GM12878 (cell line): ENCODE measurements around the gene LENEP. TPM values are rescaled to one million over a fixed set of nuclear protein-coding genes. Genes with fewer than 3 reads are reported as not detected.
"Not testable (repeated sequence)": the region's sequence is repeated elsewhere in the genome, so short reads cannot be mapped to it uniquely, and the experiment has no call there.

Experiments
- ATAC-seq: fragments of 200-7000 bp; cut with Tn5 transposase; 3 replicates; pipeline ENCODE4 v1.9.1; 2020; ENCODE audit warnings: mild to moderate bottlenecking, moderate library complexity
- BruUV-seq: library from RNA; stranded (reverse); fragments of 400-500 nt; replicated peaks from 2 replicates; lab custom pipeline; 2021; lab: Mats Ljungman, UMichigan
- CTCF ChIA-PET: fragments of 300-600 bp; sonication (Branson Sonifier 250); formaldehyde crosslinking; extraction: SDS; loops from one replicate; lab custom pipeline; 2021; ENCODE audit warnings: inconsistent platforms; lab: Yijun Ruan, JAX
- POLR2A ChIA-PET: fragments of 350-600 bp; formaldehyde crosslinking; extraction: SDS; loops from one replicate; lab custom pipeline; 2021; ENCODE audit warnings: inconsistent platforms; lab: Charles Lee
- RAD21 ChIA-PET: fragments of 300-600 bp; sonication (Branson Sonifier 250); formaldehyde crosslinking; loops from one replicate; lab custom pipeline; 2023; ENCODE audit warnings: antibody characterized with exemption; ENCODE audit not compliant: unreplicated experiment; lab: Charles Lee
- SMC1A ChIA-PET: fragments of 300-600 bp; sonication (Branson Sonifier 250); formaldehyde crosslinking; loops from one replicate; lab custom pipeline; 2023; ENCODE audit not compliant: unreplicated experiment, uncharacterized antibody; lab: Charles Lee
- DNase-seq: peaks from one replicate; pipeline ENCODE4 v3.0.0-alpha.2; 2011; ENCODE audit warnings: low read depth, low spot score
- FAIRE-seq: peaks from 3 replicates; lab custom pipeline; 2011; peaks lifted over from hg19 to GRCh38; lab: Jason Lieb, UNC
- H2AFZ ChIP-seq: 2 replicates; pipeline ENCODE4 v1.6.0; 2011; ENCODE audit warnings: low read depth, low read length, control low read depth; ENCODE audit not compliant: control insufficient read depth
- H3K27ac ChIP-seq: 2 replicates; pipeline ENCODE4 v1.5.1; 2011; ENCODE audit warnings: control low read depth; ENCODE audit not compliant: control insufficient read depth, insufficient read depth
- H3K27me3 ChIP-seq, 2 experiments: replicated peaks in 1 of 2; 2 replicates each; pipeline versions ENCODE4 v1.6.0 to v1.6.1; 2011; ENCODE audit warnings: low read length in 1 of 2; ENCODE audit not compliant: control insufficient read depth in 2 of 2, insufficient read depth in 2 of 2
- H3K36me3 ChIP-seq, 2 experiments: 2 replicates each; pipeline ENCODE4 v1.5.1; 2011; ENCODE audit warnings: low read length in 1 of 2; ENCODE audit not compliant: control insufficient read depth in 2 of 2, insufficient read depth in 2 of 2
- H3K4me1 ChIP-seq: 2 replicates; pipeline ENCODE4 v1.6.1; 2011; ENCODE audit warnings: mild to moderate bottlenecking, low read length, moderate library complexity, mixed read lengths; ENCODE audit not compliant: control insufficient read depth, insufficient read depth
- H3K4me2 ChIP-seq: 2 replicates; pipeline ENCODE4 v1.6.0; 2011; ENCODE audit warnings: control low read depth; ENCODE audit not compliant: control insufficient read depth, insufficient read depth
- H3K4me3 ChIP-seq: fragments of 200-600 bp; sonication (generic); 2 replicates; pipeline ENCODE4 v1.5.1; 2016
- H3K79me2 ChIP-seq: 2 replicates; pipeline ENCODE4 v1.6.0; 2011; ENCODE audit warnings: low read length; ENCODE audit not compliant: control insufficient read depth, insufficient read depth
- H3K9ac ChIP-seq: 2 replicates; pipeline ENCODE4 v1.8.0; 2011; ENCODE audit warnings: low read length, control low read depth, mixed read lengths; ENCODE audit not compliant: control insufficient read depth, insufficient read depth
- H3K9me3 ChIP-seq: replicated peaks from 3 replicates; pipeline ENCODE4 v1.5.1; 2011; ENCODE audit warnings: mild to moderate bottlenecking, low read length; ENCODE audit not compliant: control insufficient read depth, insufficient read depth
- H4K20me1 ChIP-seq: 2 replicates; pipeline ENCODE4 v1.6.0; 2011; ENCODE audit not compliant: control insufficient read depth, insufficient read depth
- CREB1 ChIP-seq: IDR thresholded peaks from 2 replicates; pipeline ENCODE4 v1.6.1; 2012; ENCODE audit warnings: low read depth, mild to moderate bottlenecking, inconsistent platforms
- RCOR1 ChIP-seq: conservative IDR thresholded peaks from 2 replicates; pipeline ENCODE4 v1.6.1; 2012; ENCODE audit warnings: low read depth, low read length, improper control_type of control experiment
- SPI1 ChIP-seq: IDR thresholded peaks from 2 replicates; pipeline ENCODE4 v1.6.1; 2011; ENCODE audit warnings: low read depth, mild to moderate bottlenecking, low read length, moderate library complexity, borderline replicate concordance; ENCODE audit not compliant: insufficient read depth
- TAF1 ChIP-seq: IDR thresholded peaks from 2 replicates; pipeline ENCODE4 v1.6.1; 2011; ENCODE audit warnings: mild to moderate bottlenecking, low read depth, low read length, borderline replicate concordance
- YY1 ChIP-seq: IDR thresholded peaks from 2 replicates; pipeline ENCODE4 v1.6.1; 2011; ENCODE audit warnings: low read depth, mild to moderate bottlenecking, low read length
- WGBS: methylation state at CpG from one replicate; pipeline ENCODE4 v1.1.6; 2016; ENCODE audit warnings: low lambda C conversion rate; ENCODE audit not compliant: insufficient replicate concordance, insufficient coverage; ENCODE audit errors: missing lambda C conversion rate; 5-methylcytosine and 5-hydroxymethylcytosine counted together
- in situ Hi-C: fragments of 300-500 bp; cut with MboI; formaldehyde crosslinking; loops from 9 replicates; pipeline ENCODE4 v1.14.3; 2018; ENCODE audit warnings: mixed read lengths
- intact Hi-C: fragments of 100-400 bp; cut with micrococcal nuclease; formaldehyde crosslinking; loops from one replicate; pipeline ENCODE4 v1.14.2; 2022; ENCODE audit not compliant: unreplicated experiment
- polyA plus RNA-seq, 11 experiments: library from polyadenylated mRNA; depleted of rRNA in 4 of 11; unstranded in 6 of 11; stranded (reverse) in 5 of 11; fragments of >200 nt; fragmentation: Nextera tagmentation in 4 of 11; fragmentation: Illumina TruSeq in 1 of 11; extraction: Ambion mirVana in 4 of 11; extraction: Trizol in 1 of 11; gene quantifications; 1 replicate in 1 of 11; 2 replicates in 10 of 11; pipeline versions ENCODE4 v1.2.1 to v1.2.3, GENCODE V29; 2011 to 2016; ENCODE audit warnings: inconsistent platforms in 2 of 11, missing spikeins in 2 of 11, low read depth in 1 of 11
- total RNA-seq, 4 experiments: library from RNA; depleted of rRNA in 3 of 4; stranded (reverse); fragments of >200 nt in 3 of 4; fragmentation: Illumina TruSeq in 1 of 4; extraction: Trizol in 1 of 4; gene quantifications; 2 replicates each; pipeline versions ENCODE4 v1.2.1 to v1.2.3, GENCODE V29; 2013 to 2021
- TF ChIP-seq, protein P1 (sequence below): fragments of 450-650 bp; conservative IDR thresholded peaks from 2 replicates; pipeline ENCODE4 v1.6.1; 2017; ENCODE audit warnings: mild to moderate bottlenecking, moderate library complexity

LENEP gene
- total and polyA plus RNA-seq, 10 of the 15 experiments (the other 5 are each of a cell fraction or from before 2014, with no cell fraction given): 0.27 to 1.1 (median 0.64) TPM; not detected in 7

DNA sequence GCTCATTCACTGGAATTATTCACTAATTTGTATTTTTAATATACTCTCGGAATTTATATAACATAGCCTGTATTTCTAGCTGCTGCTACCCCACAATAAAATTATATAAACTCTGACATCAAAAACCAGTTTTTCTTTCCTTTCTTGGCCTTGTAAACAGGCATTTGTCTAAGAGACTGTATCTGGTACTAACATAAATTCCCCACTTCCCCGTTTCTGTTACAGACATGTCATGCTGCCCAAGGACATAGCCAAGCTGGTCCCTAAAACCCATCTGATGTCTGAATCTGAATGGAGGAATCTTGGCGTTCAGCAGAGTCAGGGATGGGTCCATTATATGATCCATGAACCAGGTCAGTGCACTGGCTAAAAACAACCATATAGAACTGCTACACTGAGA, 15.6 kb upstream of the LENEP start:
- peaks cover 17% of the 10 kb centered on the region for H3K4me1 ChIP-seq
- DNase-seq, H3K27me3 ChIP-seq, FAIRE-seq, ATAC-seq, in situ Hi-C loops, H2AFZ ChIP-seq, H4K20me1 ChIP-seq, H3K9ac ChIP-seq, BruUV-seq, H3K4me3 ChIP-seq, H3K9me3 ChIP-seq, intact Hi-C loops: not testable (repeated sequence)
- POLR2A ChIA-PET: interaction anchor here (0.6 to 9.8 kb wide), 4 partner anchors 9 to 237 kb away, joined by 3 to 140 read pairs (median 5); partner anchors contain the start of genes PBXIP1 and PYGO2
- WGBS: 33% methylated on average over 3 of the region's 3 CpGs
- SMC1A ChIA-PET: interaction anchor here (1.1 to 5.4 kb wide), 2 partner anchors 20 to 38 kb away, joined by 3 to 30 read pairs; no protein-coding TSS in a partner anchor
- RAD21 ChIA-PET: interaction anchor here (2.4 kb wide), 1 partner anchor 21 kb away, joined by 12 read pairs; no protein-coding TSS in a partner anchor
- CTCF ChIA-PET: interaction anchor here (1.7 to 20.6 kb wide), 3 partner anchors 20 to 84 kb away, joined by 4 to 226 read pairs (median 8); partner anchors contain the start of genes LENEP and ZBTB7B
- H3K4me2 ChIP-seq: peak overlapping the region; percentile 39
- peaks cover 0 to 16% of the 10 kb centered on the region in 2 experiments; a peak in 3 of 4 replicates for H3K36me3 ChIP-seq
- 0 out of 2 replicates have a peak overlapping the region, but pooled peaks have one; percentile 9 for H3K27ac ChIP-seq
- H3K79me2 ChIP-seq: peaks cover 50% of the 10 kb centered on the region
- peak; percentile 57; the same call in 1 of the 2 replicates for TF ChIP-seq SPI1

DNA sequence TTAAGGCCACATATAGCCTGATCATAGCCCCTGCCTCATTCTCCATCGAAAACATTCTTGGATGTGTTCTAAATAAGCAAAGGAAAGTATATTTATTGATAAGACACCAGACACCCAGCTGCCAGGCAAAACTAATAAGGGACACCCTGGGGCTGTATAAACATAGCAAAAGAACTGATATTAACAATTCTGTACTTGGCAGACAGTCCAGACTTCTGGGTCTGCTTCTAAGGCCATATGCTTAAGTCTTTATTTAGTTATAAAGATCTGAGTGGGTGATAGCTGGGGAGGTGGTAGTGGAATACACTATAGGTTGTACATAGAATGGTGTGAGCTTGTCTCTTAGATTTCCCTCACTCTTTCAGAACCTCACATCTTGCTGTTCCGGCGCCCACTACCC, 15.0 kb upstream of the LENEP start:
- in situ Hi-C loops: no loop called here
- Histone ChIP-seq H3K4me2 (no peak overlapping the region), H3K4me1 (peaks cover 15% of the 10 kb centered on the region), H4K20me1 (no peaks in the 10 kb centered on the region), H3K27ac (peak overlapping the region; percentile 34), H3K4me3 (no peak overlapping the region), H3K79me2 (peaks cover 47% of the 10 kb centered on the region), H2AFZ (no peak overlapping the region), H3K27me3 (no peaks in the 10 kb centered on the region), H3K36me3 (peaks cover 0 to 16% of the 10 kb centered on the region in 2 experiments; a peak in 3 of 4 replicates), H3K9ac (no peak overlapping the region; the same call in 1 of the 2 replicates), H3K9me3 (no peaks in the 10 kb centered on the region)
- ATAC-seq (no peak), FAIRE-seq (no peak), DNase-seq (no peak)
- ChIA-PET SMC1A (interaction anchor here (1.1 to 1.9 kb wide), 4 partner anchors 16 to 419 kb away, joined by 3 to 9 read pairs (median 4); partner anchors contain the start of gene LENEP), POLR2A (interaction anchor here (0.5 to 1.6 kb wide), 4 partner anchors 8 to 50 kb away, joined by 3 to 5 read pairs (median 4); partner anchors contain the start of gene SHC1), CTCF (interaction anchor here (0.8 to 20.6 kb wide), 5 partner anchors 19 to 168 kb away, joined by 3 to 226 read pairs (median 4); partner anchors contain the start of genes LENEP and ZBTB7B), RAD21 (interaction anchor here (1.7 kb wide), 1 partner anchor 21 kb away, joined by 6 read pairs; no protein-coding TSS in a partner anchor)
- WGBS: 84% methylated on average over 3 of the region's 3 CpGs
- intact Hi-C loops: no loop called here
- no TSS peak for BruUV-seq
- TF ChIP-seq CREB1: no peak
- TF ChIP-seq RCOR1: no peak
- TF ChIP-seq, protein P1, sequence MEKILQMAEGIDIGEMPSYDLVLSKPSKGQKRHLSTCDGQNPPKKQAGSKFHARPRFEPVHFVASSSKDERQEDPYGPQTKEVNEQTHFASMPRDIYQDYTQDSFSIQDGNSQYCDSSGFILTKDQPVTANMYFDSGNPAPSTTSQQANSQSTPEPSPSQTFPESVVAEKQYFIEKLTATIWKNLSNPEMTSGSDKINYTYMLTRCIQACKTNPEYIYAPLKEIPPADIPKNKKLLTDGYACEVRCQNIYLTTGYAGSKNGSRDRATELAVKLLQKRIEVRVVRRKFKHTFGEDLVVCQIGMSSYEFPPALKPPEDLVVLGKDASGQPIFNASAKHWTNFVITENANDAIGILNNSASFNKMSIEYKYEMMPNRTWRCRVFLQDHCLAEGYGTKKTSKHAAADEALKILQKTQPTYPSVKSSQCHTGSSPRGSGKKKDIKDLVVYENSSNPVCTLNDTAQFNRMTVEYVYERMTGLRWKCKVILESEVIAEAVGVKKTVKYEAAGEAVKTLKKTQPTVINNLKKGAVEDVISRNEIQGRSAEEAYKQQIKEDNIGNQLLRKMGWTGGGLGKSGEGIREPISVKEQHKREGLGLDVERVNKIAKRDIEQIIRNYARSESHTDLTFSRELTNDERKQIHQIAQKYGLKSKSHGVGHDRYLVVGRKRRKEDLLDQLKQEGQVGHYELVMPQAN: no peak
- no peak for TF ChIP-seq YY1
- TF ChIP-seq TAF1: no peak
